Ecto neural progenitor cell (in vitro differentiated cells): Measurements from ENCODE around the gene ELMOD3.
A peak's percentile ranks its signal among the peaks of the same experiment; 100 is the strongest.
"Not testable (repeated sequence)": the region's sequence is repeated elsewhere in the genome, so short reads cannot be mapped to it uniquely, and the experiment has no call there.

Source experiments
- DNase-seq: peaks from one replicate; pipeline ENCODE4 v3.0.0-alpha.2; 2018; ENCODE audit warnings: low spot score

The ELMOD3 gene

DNA sequence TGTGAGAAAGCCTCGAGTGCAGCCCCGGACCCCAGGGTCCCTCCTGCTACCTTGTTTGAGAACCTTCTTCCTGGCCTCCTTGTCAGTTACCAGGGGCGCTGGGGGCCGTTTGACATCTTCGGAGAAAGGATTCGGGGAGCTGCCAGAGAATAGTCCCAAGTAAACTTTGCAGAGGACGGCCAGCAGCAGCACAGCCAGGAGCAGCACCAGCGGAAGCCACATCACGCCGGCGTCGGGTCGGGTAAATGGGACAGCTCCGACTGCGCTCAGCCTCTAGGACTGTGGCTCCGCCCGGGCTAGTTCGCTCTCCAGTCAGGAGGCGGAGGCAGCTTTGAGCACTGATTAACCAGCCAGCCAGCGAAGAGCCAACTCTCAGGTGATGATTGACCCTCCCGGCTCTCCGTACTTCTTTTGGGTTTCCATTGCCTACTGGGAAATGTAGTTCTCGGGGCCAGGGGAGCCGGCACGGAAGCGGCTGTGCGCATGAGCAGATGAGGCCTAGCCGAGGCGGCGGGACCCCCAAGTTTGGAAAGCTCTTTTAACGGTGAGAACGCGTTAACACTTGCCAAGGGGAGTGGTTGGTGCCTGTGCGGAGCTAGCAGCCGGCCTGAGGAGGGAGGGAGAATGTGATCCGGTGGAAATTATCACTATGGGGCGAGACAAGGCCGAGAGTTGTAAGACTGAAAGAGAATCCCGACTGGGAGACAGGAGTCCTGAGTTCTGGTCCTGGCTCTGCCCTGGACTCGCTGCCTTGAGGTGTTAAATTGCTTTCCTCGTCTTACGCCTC, at the start of gene ELMOD3, which contains the start of gene RETSAT:
TSS of gene ELMOD3 (plus strand) at position 484 of the 787 bp plus-strand sequence. CDS start 2,430 bp downstream, outside the sequence.
TSS of gene RETSAT (minus strand) at position 243 of the 787 bp plus-strand sequence. CDS start at position 222, 21 bp downstream.
- DNase-seq: peak; percentile 97

DNA sequence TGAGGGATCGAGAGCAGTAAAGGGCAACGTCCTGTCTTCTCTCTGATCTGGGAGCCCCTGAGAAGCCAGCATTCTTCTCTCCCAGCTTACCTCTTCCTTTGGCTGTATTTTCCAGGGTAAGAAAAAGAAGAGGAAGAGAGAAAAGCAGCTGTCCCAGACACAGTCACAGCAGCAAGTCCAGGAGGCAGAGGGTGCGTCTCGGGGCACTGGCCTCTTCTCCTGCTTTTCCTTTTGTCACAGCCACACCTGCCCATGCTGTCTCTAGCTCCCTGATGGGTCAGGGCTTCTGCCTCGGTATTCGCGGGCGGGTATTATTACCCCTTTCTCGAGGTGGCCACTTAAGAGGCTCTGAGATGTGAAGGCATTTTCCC, 47.1 kb upstream of the ELMOD3 start:
- no peak for DNase-seq

DNA sequence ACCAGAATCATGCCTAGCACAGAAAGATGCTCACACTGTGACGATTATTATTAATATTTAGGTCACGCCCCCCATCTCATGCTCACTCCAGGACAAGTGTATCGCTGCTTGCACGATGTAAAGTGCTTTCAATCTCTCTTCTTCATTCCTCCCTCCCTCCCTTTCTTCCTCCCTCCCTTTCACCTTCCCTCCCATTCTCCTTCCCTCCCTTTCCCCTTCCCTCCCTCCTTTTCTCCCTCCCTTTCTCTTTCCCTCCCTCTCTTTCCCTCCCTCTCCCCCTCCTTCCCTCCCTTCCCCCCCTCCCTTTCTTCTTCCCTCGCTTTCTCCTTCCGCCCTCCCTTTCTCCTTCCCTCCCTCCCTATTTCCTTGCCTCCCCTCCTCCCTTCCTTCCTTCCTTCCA, 46.4 kb upstream of the ELMOD3 start:
- no peak for DNase-seq

DNA sequence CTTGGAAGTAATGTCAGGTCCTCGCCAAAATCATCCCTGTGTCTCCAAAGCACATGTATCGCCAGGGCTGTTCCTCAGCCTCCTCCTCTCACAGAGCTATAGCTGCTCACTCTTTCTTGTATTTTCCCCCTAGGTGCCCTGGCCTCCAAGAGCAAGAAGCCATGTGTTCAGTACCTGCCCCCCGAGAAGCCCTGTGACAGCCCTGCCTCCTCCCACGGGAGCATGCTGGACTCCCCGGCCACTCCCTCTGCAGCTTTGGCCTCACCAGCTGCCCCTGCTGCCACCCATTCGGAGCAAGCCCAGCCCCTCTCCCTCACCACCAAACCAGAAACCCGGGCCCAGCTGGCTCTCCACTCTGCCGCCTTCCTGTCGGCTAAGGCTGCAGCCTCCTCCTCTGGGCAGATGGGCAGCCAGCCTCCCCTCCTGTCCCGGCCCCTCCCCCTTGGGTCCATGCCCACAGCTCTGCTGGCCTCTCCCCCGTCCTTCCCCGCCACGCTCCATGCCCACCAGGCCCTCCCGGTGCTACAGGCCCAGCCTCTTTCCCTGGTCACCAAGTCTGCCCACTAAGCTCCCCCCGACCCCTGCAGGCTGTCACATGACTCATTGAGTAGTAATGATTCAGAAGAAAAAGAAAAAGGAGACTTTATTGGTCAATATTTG, 45.5 kb upstream of the ELMOD3 start:
- DNase-seq: no peak

DNA sequence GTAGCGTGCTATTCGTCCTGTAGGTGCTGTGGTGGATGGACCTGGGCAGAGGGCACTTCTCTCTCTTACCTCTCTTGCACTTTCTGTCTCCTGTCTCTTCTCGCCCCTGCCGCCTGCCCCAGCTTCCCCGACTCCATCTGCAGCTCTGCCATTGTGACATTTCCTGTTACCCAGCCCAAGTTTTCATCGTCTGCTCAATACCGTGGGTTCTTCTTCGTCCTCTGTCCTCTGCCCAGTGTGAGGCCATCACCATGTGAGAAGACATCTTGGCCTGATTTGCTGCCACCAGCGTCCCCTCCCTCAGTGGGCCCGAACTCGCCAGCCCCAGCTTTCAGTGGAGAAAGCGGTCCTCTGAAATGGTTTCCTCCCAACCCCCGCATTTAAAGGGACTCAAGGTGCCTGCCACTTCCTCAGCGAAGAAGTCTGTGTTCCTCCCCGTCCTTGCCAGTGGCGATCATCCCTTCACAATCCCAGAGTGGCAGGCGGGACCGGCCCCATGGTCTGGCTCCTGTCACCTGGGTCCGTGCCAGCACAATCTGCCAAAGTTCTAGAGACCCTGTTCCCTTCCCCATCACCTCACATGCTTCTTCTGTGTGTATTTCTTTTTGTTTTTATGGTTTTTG, 44.8 kb upstream of the ELMOD3 start:
- DNase-seq: no peak

DNA sequence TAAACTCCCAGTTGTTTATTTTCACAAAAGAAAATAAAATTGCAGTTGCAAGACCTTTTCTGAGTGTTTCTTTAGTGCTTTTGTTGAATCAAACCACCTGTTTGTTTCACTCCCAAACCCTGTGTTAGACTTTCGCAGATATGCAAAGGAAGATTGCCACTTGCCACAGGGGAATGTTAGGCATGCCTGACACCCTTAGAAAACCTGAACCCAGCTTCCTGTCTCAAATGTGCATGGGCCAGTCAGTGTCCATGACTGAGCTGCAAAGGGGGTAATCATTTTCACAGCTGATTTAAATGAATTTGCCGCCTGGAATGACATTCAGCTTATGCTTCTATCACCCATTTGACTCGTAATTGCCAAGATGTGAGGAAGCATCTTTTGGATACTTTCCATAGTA, 44.2 kb upstream of the ELMOD3 start:
- DNase-seq: no peak

DNA sequence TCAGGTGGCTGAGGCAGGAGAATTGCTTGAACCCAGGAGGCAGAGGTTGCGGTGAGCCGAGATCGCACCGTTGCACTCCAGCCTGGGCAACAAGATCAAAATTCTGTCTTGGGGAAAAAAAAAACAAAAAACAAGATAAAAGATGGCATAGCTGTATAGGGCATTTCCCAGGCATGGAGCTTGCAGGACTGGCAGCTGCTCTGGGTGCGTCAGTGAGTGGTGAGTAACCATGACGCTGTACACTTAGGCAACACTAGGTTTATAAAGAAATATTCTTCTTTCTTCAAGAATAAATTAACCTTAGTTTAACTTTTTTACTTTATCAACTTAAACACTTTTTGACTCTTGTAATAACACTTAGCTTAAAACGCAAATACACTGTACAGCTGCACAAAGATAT, 42.2 kb upstream of the ELMOD3 start:
- DNase-seq: no peak

DNA sequence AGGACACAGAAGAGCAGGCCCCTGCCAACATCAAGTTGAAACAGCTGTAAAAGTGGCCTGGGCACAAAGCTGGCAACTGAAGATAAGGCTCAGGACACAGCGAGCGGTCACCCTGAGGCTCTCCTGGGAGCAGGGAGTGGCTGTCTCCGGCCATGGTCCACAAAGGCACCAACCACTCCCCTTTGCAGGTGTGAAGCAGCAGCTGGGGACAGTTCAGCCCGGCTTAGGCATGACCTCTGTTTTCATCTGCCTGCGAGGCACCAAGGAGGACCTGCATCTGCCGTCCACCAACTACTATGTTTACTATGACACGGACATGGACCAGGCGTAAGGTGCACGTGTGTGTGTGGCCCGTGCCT, 39.7 kb upstream of the ELMOD3 start:
- DNase-seq: no peak

DNA sequence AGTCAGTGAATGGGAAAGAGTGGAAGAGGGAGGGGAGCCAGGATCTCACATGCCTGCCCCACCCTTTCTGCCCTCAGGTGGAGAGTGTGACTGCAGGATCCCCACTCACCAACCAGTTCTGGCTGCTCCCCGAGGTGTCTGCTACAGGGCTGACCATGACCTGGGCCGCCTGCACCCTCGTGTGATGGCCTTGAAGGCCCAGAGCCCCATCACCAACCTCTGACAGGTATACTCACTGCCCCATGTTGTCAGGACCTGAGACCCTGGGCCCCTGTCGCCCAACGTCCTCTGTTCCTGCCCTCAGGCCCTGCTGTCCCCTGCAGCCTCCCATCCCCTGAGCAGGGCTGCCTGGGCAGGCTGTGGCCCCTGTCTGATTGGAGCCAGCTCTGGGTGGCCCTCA, 38.6 kb upstream of the ELMOD3 start:
- not testable (repeated sequence) for DNase-seq

DNA sequence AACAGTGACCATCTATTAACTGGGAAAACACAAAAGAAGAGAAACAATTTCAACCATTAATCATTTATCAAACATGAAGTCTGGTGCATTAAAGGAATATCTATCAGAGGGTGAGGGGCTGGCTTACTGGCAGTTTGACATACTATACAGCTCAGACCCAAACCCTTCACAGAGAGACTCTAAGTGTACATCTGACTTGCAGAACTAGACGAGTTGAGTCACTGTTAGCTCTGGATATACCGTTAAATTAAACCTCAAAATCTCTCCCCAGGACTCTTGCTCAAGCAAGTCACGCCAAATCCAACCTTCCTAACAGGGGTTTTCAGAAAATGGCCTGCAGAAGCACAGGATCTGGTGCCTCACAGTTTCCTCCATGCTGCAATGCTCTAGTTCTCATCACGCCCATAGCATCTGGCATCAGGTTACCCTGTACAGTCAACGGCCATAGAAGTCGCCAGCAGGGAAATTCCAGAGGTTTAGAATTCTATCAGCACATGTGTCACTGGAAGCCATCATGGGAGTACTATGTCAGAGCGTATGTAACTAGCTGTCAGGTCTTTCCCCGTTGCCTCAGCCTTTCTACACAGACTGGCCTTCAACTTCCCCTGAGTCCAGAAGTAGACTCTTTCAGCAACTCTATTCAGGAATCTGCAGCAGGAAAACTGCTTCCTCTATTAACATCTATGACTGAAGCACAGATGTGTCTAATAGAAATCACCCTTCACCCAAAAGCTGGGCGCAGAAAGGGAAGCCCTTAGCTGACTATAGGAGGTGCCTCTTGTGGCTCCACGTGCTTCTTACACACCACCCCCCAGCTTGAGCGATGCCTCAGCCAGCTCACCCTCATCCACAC, 36.1 kb upstream of the ELMOD3 start:
- DNase-seq: no peak

DNA sequence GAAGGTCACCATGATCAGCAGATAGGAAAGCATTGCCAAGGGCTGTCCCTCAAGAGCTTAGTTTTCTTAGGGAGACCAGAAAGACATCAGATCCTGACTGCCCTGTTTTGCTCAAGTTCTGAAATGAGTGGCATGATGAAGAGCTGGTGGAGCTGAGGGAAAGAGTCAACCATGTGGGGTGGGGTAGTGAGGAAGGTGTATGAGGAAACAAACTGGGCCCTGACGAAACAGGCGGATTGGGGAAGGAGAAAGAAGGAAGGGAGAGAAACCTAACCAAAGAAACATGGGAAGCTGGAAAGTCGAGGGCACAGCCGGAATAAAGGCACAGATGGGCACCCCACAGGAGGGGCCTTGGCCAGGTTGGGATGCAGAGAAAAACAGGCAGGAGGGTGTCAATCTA, 34.8 kb upstream of the ELMOD3 start:
- no peak for DNase-seq

DNA sequence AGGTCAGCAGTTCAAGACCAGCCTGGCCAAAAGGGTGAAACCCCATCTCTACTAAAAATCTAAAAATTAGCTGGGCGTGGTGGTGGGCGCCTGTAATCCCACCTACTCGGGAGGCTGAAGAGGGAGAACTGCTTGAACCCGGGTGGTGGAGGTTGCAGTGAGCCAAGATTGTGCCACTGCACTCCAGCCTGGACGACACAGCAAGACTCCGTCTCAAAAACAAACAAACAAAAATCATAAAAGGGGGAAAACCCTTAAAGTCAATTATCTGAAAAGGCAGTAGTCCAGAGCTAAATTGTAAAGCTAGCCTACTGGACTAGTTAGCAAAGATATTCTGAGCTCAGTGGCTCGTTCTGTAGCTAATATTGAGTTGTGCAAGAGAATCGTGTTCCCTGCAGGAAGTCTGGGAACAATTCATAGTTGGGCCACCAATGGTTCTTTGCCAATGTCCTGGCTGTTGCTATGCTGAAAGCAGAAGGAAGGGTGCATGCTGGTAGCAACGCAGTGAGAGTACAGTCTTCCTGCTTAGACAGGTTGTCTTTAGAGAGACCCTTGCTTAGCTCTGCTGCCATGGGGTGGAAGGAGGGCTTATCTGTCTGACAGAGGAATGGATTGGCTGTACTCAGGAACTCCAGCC, 31.1 kb upstream of the ELMOD3 start:
- no peak for DNase-seq

DNA sequence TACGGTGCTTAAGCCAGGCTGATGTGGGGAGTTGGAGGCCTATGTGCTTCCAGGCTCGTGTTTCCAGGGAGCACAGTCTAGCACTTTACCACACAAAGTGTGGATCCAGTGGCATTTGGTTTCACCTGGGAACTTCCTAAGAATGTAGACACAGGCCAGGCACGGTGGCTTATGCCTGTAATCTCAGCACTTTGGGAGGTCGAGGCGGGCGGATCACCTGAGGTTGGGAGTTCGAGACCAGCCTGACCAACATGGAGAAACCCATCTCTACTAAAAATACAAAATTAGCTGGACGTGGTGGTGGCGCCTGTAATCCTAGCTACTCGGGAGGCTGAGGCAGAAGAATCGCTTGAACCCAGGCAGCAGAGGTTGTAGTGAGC, 30.6 kb upstream of the ELMOD3 start:
- not testable (repeated sequence) for DNase-seq

DNA sequence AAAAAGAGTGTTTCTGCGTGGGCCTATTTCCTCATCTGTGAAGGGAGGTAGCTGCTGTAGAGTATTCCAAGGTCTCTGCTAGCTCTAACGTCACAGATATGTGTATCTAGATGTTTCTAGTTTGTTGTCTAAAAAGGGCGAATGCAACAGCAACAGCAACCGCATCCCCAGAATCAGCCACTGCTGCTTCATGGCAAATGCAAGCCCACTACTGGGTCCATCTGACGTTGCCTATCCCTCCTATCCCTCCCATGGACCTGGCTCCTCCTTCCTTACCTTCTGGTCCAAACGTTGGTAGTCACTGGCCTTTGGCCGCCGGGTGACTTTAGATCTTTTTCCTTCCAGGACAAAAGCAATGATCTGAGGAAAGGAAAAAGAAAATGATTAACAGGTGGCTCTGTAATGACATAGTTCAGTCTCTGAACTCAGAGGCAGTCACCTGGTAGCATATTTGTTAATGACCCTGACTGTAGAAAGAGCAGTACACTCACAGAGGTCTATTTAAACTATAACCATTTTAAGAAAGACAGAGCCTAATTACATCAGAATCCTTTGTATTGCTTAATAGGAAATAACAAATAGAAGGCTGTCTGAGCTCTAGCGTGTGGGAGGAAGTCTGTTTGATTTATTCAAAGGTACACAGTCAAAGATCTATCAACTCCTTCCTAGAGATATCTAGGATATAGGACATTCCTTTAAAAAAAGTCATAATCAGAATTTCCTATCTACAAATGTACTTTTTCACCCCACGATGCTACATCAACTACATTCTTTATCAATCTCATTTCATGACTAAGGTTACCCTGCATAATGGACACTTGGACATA, 29.7 kb upstream of the ELMOD3 start:
- no peak for DNase-seq

DNA sequence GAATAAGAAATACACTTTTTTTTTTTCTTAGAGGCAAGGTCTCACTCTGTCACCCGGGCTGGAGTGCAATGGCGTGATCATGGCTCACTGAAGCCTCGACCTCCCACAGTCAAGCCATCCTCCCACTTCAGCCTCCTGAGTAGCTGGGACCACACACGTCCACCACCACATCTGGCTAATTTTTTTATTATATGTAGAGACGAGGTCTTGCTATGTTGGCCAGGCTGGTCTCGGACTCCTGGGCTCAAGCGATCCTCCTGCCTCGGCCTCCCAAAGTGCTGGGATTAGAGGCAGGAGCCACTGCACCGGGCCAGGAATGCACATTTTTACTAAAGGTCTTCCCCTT, 29.1 kb upstream of the ELMOD3 start:
- no peak for DNase-seq

DNA sequence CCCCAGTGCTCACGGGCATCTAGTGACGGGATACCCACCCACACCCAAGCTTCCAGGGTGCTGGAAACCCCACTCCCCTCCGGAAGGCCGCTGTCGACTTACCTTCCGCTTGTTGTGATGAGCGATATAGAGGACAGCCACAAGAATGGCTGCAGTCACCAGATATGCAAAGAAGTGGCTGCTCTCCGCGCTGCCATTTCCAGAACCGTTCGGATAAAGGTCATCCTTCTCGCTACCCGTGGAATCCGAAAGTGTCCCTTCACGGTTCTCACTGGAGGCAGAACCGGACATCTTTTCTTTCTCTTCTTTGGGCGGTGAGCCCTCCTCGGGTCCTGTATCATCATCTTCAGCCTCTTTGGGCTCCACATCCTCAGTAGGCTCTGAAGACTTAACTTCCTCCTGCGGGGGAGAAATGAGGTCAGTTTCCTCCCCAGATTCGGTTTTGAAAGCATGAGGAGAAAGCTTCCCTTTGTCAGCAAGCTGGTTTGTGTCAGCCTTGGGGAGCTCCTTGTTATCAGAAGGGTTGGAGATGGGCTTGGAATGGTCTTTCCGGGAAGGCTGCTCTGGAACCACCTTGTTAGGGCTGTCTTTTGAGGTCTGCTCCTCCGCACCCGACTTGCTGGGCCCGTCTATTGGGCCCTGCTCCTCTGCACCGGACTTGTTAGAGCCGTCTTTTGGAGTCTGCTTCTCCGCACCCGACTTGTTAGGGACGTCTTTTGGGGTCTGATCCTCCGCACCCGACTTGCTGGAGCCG, 28.0 kb upstream of the ELMOD3 start:
- no peak for DNase-seq

DNA sequence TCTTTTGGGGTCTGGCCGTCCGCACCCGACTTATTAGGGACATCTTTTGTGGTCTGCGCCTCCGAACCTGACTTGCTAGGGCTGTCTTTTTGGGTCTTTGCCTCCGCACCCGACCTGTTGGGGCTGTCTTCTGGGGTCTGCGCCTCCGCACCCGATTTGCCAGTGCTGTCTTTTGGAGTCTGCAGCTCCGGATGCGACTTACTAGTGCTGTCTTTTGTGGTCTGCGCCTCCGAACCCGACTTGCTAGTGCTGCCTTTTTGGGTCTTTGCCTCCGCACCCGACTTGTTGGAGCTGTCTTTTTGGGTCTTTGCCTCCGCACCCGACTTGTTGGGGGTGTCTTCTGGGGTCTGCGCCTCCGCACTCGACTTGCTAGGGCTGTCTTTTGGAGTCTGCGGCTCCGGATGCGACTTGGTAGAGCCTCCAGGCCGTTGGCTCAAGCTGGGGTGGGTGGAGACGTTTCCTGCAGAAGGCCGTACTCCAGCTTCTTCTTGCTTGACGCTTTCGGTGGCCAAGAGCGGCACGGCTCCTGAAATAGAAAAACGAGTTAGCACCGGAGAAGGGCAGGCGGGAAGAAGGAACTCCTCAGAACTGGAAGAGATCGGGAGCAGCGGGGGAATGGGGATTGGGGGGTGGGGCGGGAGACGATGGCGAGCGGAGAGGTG, 27.3 kb upstream of the ELMOD3 start:
- DNase-seq: peak; percentile 55

DNA sequence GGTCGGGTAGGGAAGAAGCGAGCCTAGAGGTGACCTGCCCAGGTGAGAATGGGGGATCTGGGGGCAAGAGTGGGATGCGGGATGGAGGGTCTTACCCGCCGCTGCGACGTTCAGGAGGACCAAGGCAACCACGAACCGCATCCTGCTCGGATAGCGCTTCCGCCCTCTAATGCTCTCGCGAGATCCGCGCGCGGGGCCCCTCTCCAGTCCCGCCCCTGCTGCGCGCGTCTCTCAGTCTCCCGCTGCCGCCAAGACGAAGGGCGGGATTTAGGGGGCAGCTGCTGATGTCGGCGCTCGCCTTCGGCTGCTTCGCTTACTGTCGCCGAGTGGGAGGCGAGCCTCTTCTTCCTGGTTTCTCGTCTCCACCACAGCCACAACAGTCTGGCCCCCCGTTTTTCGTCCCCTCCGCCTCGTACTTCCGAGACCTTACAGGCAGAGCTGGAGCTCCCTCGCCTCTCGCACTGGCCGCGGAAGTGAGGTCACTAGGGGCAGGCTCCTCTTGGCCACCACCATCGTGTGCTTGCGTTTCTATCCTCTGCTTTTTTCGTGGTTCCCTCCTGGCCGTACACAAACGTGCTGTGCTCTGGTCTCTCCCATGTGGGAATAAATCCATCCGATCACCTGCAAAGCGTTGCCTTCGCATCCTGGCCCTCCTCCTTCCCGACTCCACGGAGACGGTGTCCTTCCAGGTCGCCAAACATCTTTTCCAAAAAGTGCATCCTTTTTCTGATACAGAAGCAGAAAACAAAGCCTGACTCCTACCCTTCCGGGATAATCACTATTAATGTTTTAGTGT, 26.5 kb upstream of the ELMOD3 start, which contains the start of gene TGOLN2:
TSS of gene TGOLN2 (minus strand) at position 168 of the 796 bp plus-strand sequence. CDS start at position 141, 27 bp downstream.
- DNase-seq: peak; percentile 91

DNA sequence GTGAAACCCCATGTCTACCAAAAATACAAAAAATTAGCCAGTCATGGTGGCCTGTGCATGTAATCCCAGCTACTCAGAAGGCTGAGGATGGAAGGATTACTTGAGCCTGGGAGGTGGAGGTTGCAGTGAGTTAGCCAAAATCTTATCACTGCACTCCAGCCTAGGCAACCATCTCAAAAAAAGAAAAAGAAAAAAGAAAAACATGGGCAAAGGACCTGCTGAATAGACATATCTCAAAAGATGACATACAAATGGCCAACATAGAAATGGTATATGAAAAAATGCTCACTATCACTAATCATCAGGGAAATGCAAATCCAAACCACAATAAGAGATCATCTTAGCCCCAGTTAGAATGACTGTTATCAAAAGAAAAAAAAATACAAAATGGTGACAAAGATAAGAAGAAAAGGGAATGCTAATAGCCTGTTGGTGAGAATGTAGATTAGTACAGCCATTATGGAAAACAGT, 25.4 kb upstream of the ELMOD3 start:
- no peak for DNase-seq
